HCT116 (cell line): ENCODE measurements around the gene SORCS2. TPM values are rescaled to one million over a fixed set of nuclear protein-coding genes. Genes with fewer than 3 reads are reported as not detected.

Experiments used
- ATAC-seq: fragments of 200-7000 bp; cut with Tn5 transposase; 2 replicates; pipeline ENCODE4 v1.9.1; 2020; ENCODE audit warnings: mild to moderate bottlenecking, moderate library complexity
- BruUV-seq: library from RNA; stranded (reverse); fragments of 400-500 nt; replicated peaks from 2 replicates; lab custom pipeline; 2021; lab: Mats Ljungman, UMichigan
- CTCF ChIA-PET: fragments of 300-600 bp; sonication (Branson Sonifier 250); formaldehyde crosslinking; loops from one replicate; lab custom pipeline; 2021; ENCODE audit warnings: antibody characterized with exemption; lab: Charles Lee
- POLR2A ChIA-PET: fragments of 300-600, 350-600 bp; sonication (Branson Sonifier 250); formaldehyde crosslinking; loops from one replicate; lab custom pipeline; 2021; ENCODE audit warnings: antibody characterized with exemption; lab: Charles Lee
- RAD21 ChIA-PET, 2 experiments: fragments of 300-600 bp; sonication (Branson Sonifier 250); formaldehyde crosslinking; loops; one replicate each; lab custom pipeline; 2023; ENCODE audit warnings: low total read pairs in 2 of 2; ENCODE audit not compliant: uncharacterized antibody in 2 of 2, unreplicated experiment in 2 of 2, low non-redundant PET in 1 of 2; lab: Charles Lee
- DNase-seq: peaks from one replicate; pipeline ENCODE4 v3.0.0-alpha.2; 2010; ENCODE audit warnings: low read depth, low spot score
- H2AFZ ChIP-seq: fragments of 200-600 bp; shearing (Covaris generic), sonication (generic); 2 replicates; pipeline ENCODE4 v1.6.1; 2017; ENCODE audit warnings: low read depth, mixed run types, mixed read lengths, antibody characterized with exemption, low read length; ENCODE audit not compliant: poor library complexity, severe bottlenecking
- H3K27ac ChIP-seq: 2 replicates; pipeline ENCODE4 v1.5.1; 2012; ENCODE audit warnings: low read depth, low read length
- H3K27me3 ChIP-seq: fragments of 200-600 bp; sonication (generic); 2 replicates; pipeline ENCODE4 v1.6.1; 2016; ENCODE audit warnings: mixed run types, low read length, mixed read lengths; ENCODE audit not compliant: insufficient read depth
- H3K36me3 ChIP-seq, 2 experiments: fragments of 200-500 bp in 1 of 2; fragments of 200-600 bp in 1 of 2; sonication (Bioruptor generic) in 1 of 2; sonication (generic) in 1 of 2; 2 replicates each; pipeline versions ENCODE4 v1.5.1 to v1.6.1; 2014 to 2016; ENCODE audit warnings: low read length in 2 of 2, inconsistent platforms in 1 of 2, mixed read lengths in 1 of 2, mixed run types in 1 of 2; ENCODE audit not compliant: insufficient read depth in 2 of 2, control insufficient read depth in 1 of 2
- H3K4me1 ChIP-seq, 2 experiments: fragments of 200-600 bp in 1 of 2; sonication (generic) in 1 of 2; 2 replicates each; pipeline versions ENCODE4 v1.5.1 to v1.6.1; 2012 to 2017; ENCODE audit warnings: low read length in 2 of 2, inconsistent platforms in 1 of 2, mild to moderate bottlenecking in 1 of 2, mixed read lengths in 1 of 2, mixed run types in 1 of 2, moderate library complexity in 1 of 2; ENCODE audit not compliant: insufficient read depth in 2 of 2, control insufficient read depth in 1 of 2
- H3K4me2 ChIP-seq: fragments of 200-600 bp; sonication (generic); 2 replicates; pipeline ENCODE4 v1.6.1; 2017; ENCODE audit warnings: mixed run types, low read length, mixed read lengths
- H3K4me3 ChIP-seq, 2 experiments: fragments of 200-600 bp in 1 of 2; sonication (generic) in 1 of 2; replicated peaks in 1 of 2; 2 replicates each; pipeline ENCODE4 v1.5.1; 2011 to 2016; ENCODE audit warnings: low read length in 2 of 2, control low read depth in 1 of 2, low read depth in 1 of 2, mild to moderate bottlenecking in 1 of 2, mixed read lengths in 1 of 2, mixed run types in 1 of 2
- H3K79me2 ChIP-seq: fragments of 200-600 bp; sonication (generic); 2 replicates; pipeline ENCODE4 v1.6.1; 2017; ENCODE audit warnings: mild to moderate bottlenecking, mixed run types, low read length, moderate library complexity, mixed read lengths; ENCODE audit not compliant: insufficient read depth
- H3K9ac ChIP-seq: fragments of 200-600 bp; sonication (generic); 2 replicates; pipeline ENCODE4 v1.6.1; 2016; ENCODE audit warnings: low read length, mixed read lengths
- H3K9me2 ChIP-seq: fragments of 200-600 bp; sonication (generic), shearing (Covaris generic); 2 replicates; pipeline ENCODE4 v1.6.1; 2017; ENCODE audit warnings: mixed run types, mild to moderate bottlenecking, moderate library complexity; ENCODE audit not compliant: insufficient read depth
- H3K9me3 ChIP-seq, 2 experiments: fragments of 200-500 bp in 1 of 2; fragments of 200-600 bp in 1 of 2; sonication (Bioruptor generic) in 1 of 2; sonication (generic) in 1 of 2; 2 replicates each; pipeline ENCODE4 v1.6.1; 2014 to 2017; ENCODE audit warnings: low read length in 2 of 2, mixed read lengths in 2 of 2, inconsistent platforms in 1 of 2, low read depth in 1 of 2, mild to moderate bottlenecking in 1 of 2, mixed run types in 1 of 2, moderate library complexity in 1 of 2; ENCODE audit not compliant: control insufficient read depth in 1 of 2, insufficient read depth in 1 of 2
- H4K20me1 ChIP-seq: fragments of 200-600 bp; sonication (generic), shearing (Covaris generic); 2 replicates; pipeline ENCODE4 v1.6.1; 2017; ENCODE audit warnings: mixed run types, mild to moderate bottlenecking, moderate library complexity; ENCODE audit not compliant: insufficient read depth
- ATF3 ChIP-seq: IDR thresholded peaks from 2 replicates; pipeline ENCODE4 v1.6.1; 2012
- CBX3 ChIP-seq: IDR thresholded peaks from 2 replicates; pipeline ENCODE4 v1.6.1; 2012; ENCODE audit warnings: low read depth
- CEBPB ChIP-seq: IDR thresholded peaks from 2 replicates; pipeline ENCODE4 v1.6.1; 2012; ENCODE audit warnings: low read depth
- CTCF ChIP-seq, 3 experiments: fragments of 200-600 bp in 1 of 3; sonication (generic) in 1 of 3; IDR thresholded peaks in 2 of 3; conservative IDR thresholded peaks in 1 of 3; 2 replicates each; pipeline ENCODE4 v1.5.1; 2012 to 2017; ENCODE audit warnings: low read depth in 2 of 3, low read length in 2 of 3, antibody characterized with exemption in 1 of 3, borderline replicate concordance in 1 of 3, control low read depth in 1 of 3, mild to moderate bottlenecking in 1 of 3, mixed read lengths in 1 of 3, mixed run types in 1 of 3, moderate library complexity in 1 of 3; ENCODE audit not compliant: insufficient read depth in 1 of 3
- EGR1 ChIP-seq: IDR thresholded peaks from 2 replicates; pipeline ENCODE4 v1.6.1; 2012; ENCODE audit warnings: low read depth
- EZH2phosphoT487 ChIP-seq: fragments of 200-600 bp; IDR thresholded peaks from 2 replicates; pipeline ENCODE4 v1.6.1; 2018; ENCODE audit warnings: antibody characterized with exemption, borderline replicate concordance
- FOSL1 ChIP-seq: IDR thresholded peaks from 2 replicates; pipeline ENCODE4 v1.6.1; 2012; ENCODE audit warnings: low read depth
- JUND ChIP-seq: IDR thresholded peaks from 2 replicates; pipeline ENCODE4 v1.6.1; 2012
- POLR2A ChIP-seq: IDR thresholded peaks from 2 replicates; pipeline ENCODE4 v1.7.0; 2011; ENCODE audit warnings: borderline replicate concordance; ENCODE audit not compliant: insufficient read depth, insufficient read length; ENCODE audit errors: extremely low read depth
- POLR2AphosphoS5 ChIP-seq: IDR thresholded peaks from 2 replicates; pipeline ENCODE4 v1.6.1; 2011; ENCODE audit warnings: mild to moderate bottlenecking, low read depth, low read length, moderate library complexity
- RAD21 ChIP-seq: IDR thresholded peaks from 2 replicates; pipeline ENCODE4 v1.6.1; 2012; ENCODE audit warnings: low read depth, mild to moderate bottlenecking
- REST ChIP-seq: IDR thresholded peaks from 2 replicates; pipeline ENCODE4 v1.6.1; 2012; ENCODE audit warnings: low read depth
- SIN3A ChIP-seq: IDR thresholded peaks from 2 replicates; pipeline ENCODE4 v1.6.1; 2012; ENCODE audit warnings: low read depth
- SP1 ChIP-seq: IDR thresholded peaks from 2 replicates; pipeline ENCODE4 v1.6.1; 2012; ENCODE audit warnings: low read depth
- TCF7L2 ChIP-seq: IDR thresholded peaks from 2 replicates; pipeline ENCODE4 v1.7.0; 2011; ENCODE audit warnings: borderline replicate concordance, inconsistent platforms; ENCODE audit not compliant: insufficient read depth, insufficient read length; ENCODE audit errors: extremely low read depth
- YY1 ChIP-seq: IDR thresholded peaks from 2 replicates; pipeline ENCODE4 v1.6.1; 2011; ENCODE audit warnings: low read length, low read depth, moderate library complexity, mild to moderate bottlenecking; ENCODE audit not compliant: insufficient replicate concordance; ENCODE audit errors: extremely low read depth
- ZBTB33 ChIP-seq: IDR thresholded peaks from 2 replicates; pipeline ENCODE4 v1.6.1; 2011; ENCODE audit warnings: mild to moderate bottlenecking, low read length, moderate library complexity; ENCODE audit not compliant: insufficient replicate concordance; ENCODE audit errors: extremely low read depth
- ZFX ChIP-seq: fragments of 450-650 bp; IDR thresholded peaks from 2 replicates; pipeline ENCODE4 v1.6.1; 2017
- ZNF274 ChIP-seq: fragments of 200-500 bp; sonication (Bioruptor generic); IDR thresholded peaks from 2 replicates; pipeline ENCODE4 v1.6.1; 2014; ENCODE audit warnings: mild to moderate bottlenecking, low read depth, low read length, inconsistent platforms
- intact Hi-C: fragments of 100-400 bp; cut with micrococcal nuclease; formaldehyde crosslinking; loops from 2 replicates; pipeline ENCODE4 v1.10.0; 2022
- total RNA-seq: library from RNA; stranded (reverse); gene quantifications from one replicate; pipeline ENCODE4 v1.2.1, GENCODE V29; 2021; ENCODE audit not compliant: unreplicated experiment

The SORCS2 gene
- total RNA-seq, 1 experiment from 2014 or later, result 0.37 TPM

- intact Hi-C loops, result no loop called here
- POLR2A ChIA-PET, result no interaction called here
These were observed 59.0 kb downstream of the SORCS2 start for GRCh38 chr4:7251321-7251720.

More at GRCh38 chr4:7251321-7251720, 59.0 kb downstream of the SORCS2 start:
- H3K27me3 ChIP-seq, result no peaks in the 10 kb centered on the region
- ChIA-PET CTCF (no interaction called here), RAD21 (no interaction called here)
- no peak overlapping the region for H3K4me3 ChIP-seq
- no peak overlapping the region for H2AFZ ChIP-seq
- no TSS peak for BruUV-seq
- no peak overlapping the region for H3K9ac ChIP-seq
- ATAC-seq (no peak), DNase-seq (no peak)
- TF ChIP-seq TCF7L2, result no peak
- TF ChIP-seq ZNF274, result no peak
- no peak for TF ChIP-seq EGR1
- no peak for TF ChIP-seq ZBTB33
- no peak for TF ChIP-seq POLR2A
- TF ChIP-seq REST, result no peak
- no peak for TF ChIP-seq CBX3
- TF ChIP-seq SP1, result no peak
- no peak for TF ChIP-seq EZH2phosphoT487
- no peak for TF ChIP-seq POLR2AphosphoS5
- no peak for TF ChIP-seq ZFX
- TF ChIP-seq JUND, result no peak
- TF ChIP-seq ATF3, result no peak
- TF ChIP-seq SIN3A, result no peak
- TF ChIP-seq CTCF (IDR thresholded peaks at IDR 0.05 in 2 of 3, conservative IDR thresholded peaks at IDR 0.05 in 1 of 3; ENCODE audit: borderline replicate concordance in 1 of 3, insufficient read depth in 1 of 3, low read depth in 2 of 3, low read length in 2 of 3), result no peak
- no peak for TF ChIP-seq FOSL1
- no peak for TF ChIP-seq YY1
- no peak for TF ChIP-seq CEBPB
- TF ChIP-seq RAD21, result no peak
- H3K4me2 ChIP-seq, result no peak overlapping the region
- no peaks in the 10 kb centered on the region; a peak in 1 of 4 replicates for H3K9me3 ChIP-seq
- no peaks in the 10 kb centered on the region for H3K9me2 ChIP-seq
- H3K36me3 ChIP-seq, result no peaks in the 10 kb centered on the region
- H3K27ac ChIP-seq, result no peak overlapping the region
- H3K4me1 ChIP-seq, result no peaks in the 10 kb centered on the region
- H3K79me2 ChIP-seq, result no peaks in the 10 kb centered on the region
- no peaks in the 10 kb centered on the region for H4K20me1 ChIP-seq
